Parathyroid adenoma (tissue), 2 donors: ENCODE results near the gene LCE1E.

Experiments
- H2AFZ ChIP-seq: fragments of 300-600 bp; sonication (generic); one replicate; pipeline ENCODE4 v1.7.0; 2017; ENCODE audit warnings: antibody characterized with exemption, mild to moderate bottlenecking
- H3K27ac ChIP-seq: fragments of 300-600 bp; sonication (generic); one replicate; pipeline ENCODE4 v1.7.0; 2017
- H3K27me3 ChIP-seq: fragments of 300-600 bp; sonication (generic); one replicate; pipeline ENCODE4 v1.7.0; 2017; ENCODE audit warnings: low read length; ENCODE audit not compliant: control insufficient read depth, insufficient read depth
- H3K36me3 ChIP-seq: fragments of 300-600 bp; sonication (generic); one replicate; pipeline ENCODE4 v1.7.0; 2017; ENCODE audit warnings: low read length; ENCODE audit not compliant: control insufficient read depth, insufficient read depth
- H3K4me1 ChIP-seq: fragments of 300-600 bp; sonication (generic); one replicate; pipeline ENCODE4 v1.7.0; 2017; ENCODE audit warnings: control low read depth
- H3K4me2 ChIP-seq: fragments of 300-600 bp; sonication (generic); one replicate; pipeline ENCODE4 v1.7.0; 2017; ENCODE audit warnings: low read length
- H3K4me3 ChIP-seq: fragments of 300-600 bp; sonication (generic); one replicate; pipeline ENCODE4 v1.7.0; 2017; ENCODE audit warnings: low read depth, low read length
- H3K79me2 ChIP-seq: fragments of 300-600 bp; sonication (generic); one replicate; pipeline ENCODE4 v1.7.0; 2017; ENCODE audit warnings: control low read depth
- H3K9ac ChIP-seq: fragments of 300-600 bp; sonication (generic); one replicate; pipeline ENCODE4 v1.7.0; 2017; ENCODE audit warnings: mild to moderate bottlenecking
- H3K9me3 ChIP-seq: fragments of 300-600 bp; sonication (generic); one replicate; pipeline ENCODE4 v1.7.0; 2017; ENCODE audit warnings: low read length; ENCODE audit not compliant: control insufficient read depth
- TF ChIP-seq, protein P1 (sequence below): fragments of 300-600 bp; sonication (generic); IDR thresholded peaks from one replicate; pipeline ENCODE4 v1.7.0; 2017; ENCODE audit warnings: antibody characterized with exemption, mild to moderate bottlenecking
- donor health status: primary hyperparathyroidism.

Gene LCE1E

DNA sequence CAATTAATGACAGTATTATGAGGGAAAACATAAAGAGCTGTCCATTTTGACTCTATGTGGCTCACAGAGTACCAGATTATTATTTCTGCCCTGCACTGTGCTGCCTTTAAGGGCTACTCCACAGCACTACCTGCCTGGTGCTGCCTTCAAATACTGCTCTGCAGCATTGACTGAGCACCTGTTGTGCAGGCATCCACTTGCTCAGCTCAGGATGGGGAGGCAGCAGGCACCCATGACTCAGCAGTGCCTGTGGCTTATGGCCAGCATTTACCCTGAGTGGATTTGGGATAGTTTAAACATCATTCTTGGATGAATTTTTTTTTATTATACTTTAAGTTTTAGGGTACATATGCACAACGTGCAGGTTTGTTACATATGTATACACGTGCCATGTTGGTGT lies 29.2 kb upstream of the LCE1E start:
- no peaks in the 10 kb centered on the region for H3K9me3 ChIP-seq
- no peak overlapping the region for H3K27ac ChIP-seq
- no peak overlapping the region for H3K9ac ChIP-seq
- no peaks in the 10 kb centered on the region for H3K4me1 ChIP-seq
- no peaks in the 10 kb centered on the region for H3K27me3 ChIP-seq
- no peaks in the 10 kb centered on the region for H3K79me2 ChIP-seq
- no peak overlapping the region for H2AFZ ChIP-seq
- TF ChIP-seq, protein P1, sequence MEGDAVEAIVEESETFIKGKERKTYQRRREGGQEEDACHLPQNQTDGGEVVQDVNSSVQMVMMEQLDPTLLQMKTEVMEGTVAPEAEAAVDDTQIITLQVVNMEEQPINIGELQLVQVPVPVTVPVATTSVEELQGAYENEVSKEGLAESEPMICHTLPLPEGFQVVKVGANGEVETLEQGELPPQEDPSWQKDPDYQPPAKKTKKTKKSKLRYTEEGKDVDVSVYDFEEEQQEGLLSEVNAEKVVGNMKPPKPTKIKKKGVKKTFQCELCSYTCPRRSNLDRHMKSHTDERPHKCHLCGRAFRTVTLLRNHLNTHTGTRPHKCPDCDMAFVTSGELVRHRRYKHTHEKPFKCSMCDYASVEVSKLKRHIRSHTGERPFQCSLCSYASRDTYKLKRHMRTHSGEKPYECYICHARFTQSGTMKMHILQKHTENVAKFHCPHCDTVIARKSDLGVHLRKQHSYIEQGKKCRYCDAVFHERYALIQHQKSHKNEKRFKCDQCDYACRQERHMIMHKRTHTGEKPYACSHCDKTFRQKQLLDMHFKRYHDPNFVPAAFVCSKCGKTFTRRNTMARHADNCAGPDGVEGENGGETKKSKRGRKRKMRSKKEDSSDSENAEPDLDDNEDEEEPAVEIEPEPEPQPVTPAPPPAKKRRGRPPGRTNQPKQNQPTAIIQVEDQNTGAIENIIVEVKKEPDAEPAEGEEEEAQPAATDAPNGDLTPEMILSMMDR, result no peak
- H3K4me3 ChIP-seq, result no peak overlapping the region
- no peaks in the 10 kb centered on the region for H3K36me3 ChIP-seq
- no peak overlapping the region for H3K4me2 ChIP-seq

DNA sequence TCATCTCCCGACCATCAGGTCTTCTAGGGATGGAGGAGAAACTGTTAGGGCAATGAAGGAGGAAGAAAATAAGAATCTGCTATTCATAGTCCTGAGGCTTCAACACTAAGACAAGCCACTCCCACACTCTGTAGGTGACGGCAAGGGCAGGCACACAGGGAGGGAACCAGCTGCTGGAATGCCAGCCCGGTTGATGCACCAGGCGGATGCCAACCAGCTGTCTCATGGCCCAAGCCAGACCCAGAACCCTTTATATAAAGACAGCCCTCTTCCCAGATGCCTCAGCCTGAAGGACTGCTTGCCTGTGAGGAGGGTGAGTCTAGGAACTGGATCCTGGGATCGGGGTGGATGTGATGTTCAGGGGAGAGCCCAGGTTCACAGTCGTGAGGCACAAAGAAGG lies 28.3 kb upstream of the LCE1E start, which contains the start of gene KPRP:
TSS of gene KPRP (plus strand) at position 279 of the 400 bp plus-strand sequence. CDS start 1,564 bp downstream, outside the sequence.
- H3K4me3 ChIP-seq, result no peak within 1 kb of the TSS
- H3K9me3 ChIP-seq, result no peaks in the 10 kb centered on the region
- no peak within 1 kb of the TSS for H3K4me2 ChIP-seq
- no peaks in the 10 kb centered on the region for H3K36me3 ChIP-seq
- no peak within 1 kb of the TSS for H3K9ac ChIP-seq
- TF ChIP-seq, protein P1, result no peak
- H3K79me2 ChIP-seq, result no peaks in the 10 kb centered on the region
- no peaks in the 10 kb centered on the region for H3K27me3 ChIP-seq
- H3K27ac ChIP-seq, result no peak within 1 kb of the TSS
- no peak within 1 kb of the TSS for H2AFZ ChIP-seq
- H3K4me1 ChIP-seq, result no peaks in the 10 kb centered on the region

DNA sequence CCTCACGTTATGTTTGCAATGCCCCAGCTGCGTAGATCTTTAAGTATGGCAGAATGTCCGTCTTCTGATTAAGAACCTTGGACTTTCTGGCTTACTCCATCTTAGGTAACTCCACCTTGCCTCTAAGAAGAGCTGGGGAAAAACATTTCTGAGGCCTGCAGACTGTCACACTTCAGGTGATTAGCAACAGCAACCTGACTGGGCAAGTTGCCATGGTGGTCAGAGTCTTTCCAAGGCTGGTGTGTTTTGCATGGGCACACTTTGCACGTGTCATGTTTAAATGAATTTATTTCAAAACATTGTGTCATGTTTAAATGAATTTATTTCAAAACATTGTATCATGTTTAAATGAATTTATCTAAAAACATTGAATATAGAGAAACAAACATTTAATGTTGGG lies 27.4 kb upstream of the LCE1E start:
- Histone ChIP-seq H3K27ac (no peak overlapping the region), H3K36me3 (no peaks in the 10 kb centered on the region), H2AFZ (no peak overlapping the region), H3K79me2 (no peaks in the 10 kb centered on the region), H3K4me1 (no peaks in the 10 kb centered on the region), H3K4me3 (no peak overlapping the region), H3K27me3 (no peaks in the 10 kb centered on the region), H3K9me3 (no peaks in the 10 kb centered on the region), H3K9ac (no peak overlapping the region), H3K4me2 (no peak overlapping the region)
- TF ChIP-seq, protein P1, result no peak

DNA sequence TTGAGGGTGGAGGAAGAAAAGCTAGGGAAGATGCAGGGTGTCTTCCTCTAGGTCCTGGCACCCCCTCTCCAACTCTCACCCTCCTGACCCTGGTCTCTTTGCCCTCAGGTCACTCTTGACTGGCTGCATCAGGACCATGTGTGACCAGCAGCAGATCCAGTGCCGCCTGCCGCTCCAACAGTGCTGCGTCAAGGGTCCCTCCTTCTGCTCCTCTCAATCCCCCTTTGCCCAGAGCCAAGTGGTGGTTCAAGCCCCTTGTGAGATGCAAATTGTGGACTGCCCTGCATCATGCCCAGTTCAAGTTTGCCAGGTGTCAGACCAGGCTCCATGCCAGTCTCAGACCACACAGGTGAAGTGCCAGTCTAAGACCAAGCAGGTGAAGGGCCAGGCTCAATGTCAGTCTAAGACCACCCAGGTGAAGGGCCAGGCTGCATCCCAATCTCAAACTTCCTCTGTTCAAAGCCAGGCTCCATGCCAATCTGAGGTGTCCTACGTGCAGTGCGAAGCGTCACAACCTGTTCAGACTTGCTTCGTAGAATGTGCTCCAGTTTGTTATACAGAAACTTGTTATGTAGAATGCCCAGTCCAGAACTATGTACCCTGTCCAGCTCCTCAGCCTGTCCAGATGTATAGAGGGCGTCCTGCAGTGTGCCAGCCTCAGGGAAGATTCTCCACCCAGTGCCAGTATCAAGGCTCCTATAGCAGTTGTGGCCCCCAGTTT lies 26.4 kb upstream of the LCE1E start:
- Histone ChIP-seq H3K79me2 (no peaks in the 10 kb centered on the region), H3K4me1 (no peaks in the 10 kb centered on the region), H3K36me3 (no peaks in the 10 kb centered on the region), H3K27me3 (no peaks in the 10 kb centered on the region), H3K9me3 (no peaks in the 10 kb centered on the region), H3K27ac (no peak overlapping the region), H3K4me2 (no peak overlapping the region), H2AFZ (no peak overlapping the region), H3K4me3 (no peak overlapping the region), H3K9ac (no peak overlapping the region)
- TF ChIP-seq, protein P1, result no peak
